Ovary (tissue), 3 donors: ENCODE results near the gene ERICH4.

Experiments used
- POLR2A ChIP-seq: fragments of 450-650 bp; IDR thresholded peaks from one replicate; pipeline ENCODE4 v1.6.1; 2017; ENCODE audit warnings: antibody characterized with exemption, mild to moderate bottlenecking, moderate library complexity
- TF ChIP-seq, protein P1 (sequence below), 3 donors: fragments of 450-650 bp in 2 of 3; fragments of 200-600 bp in 1 of 3; IDR thresholded peaks; one replicate each; pipeline versions ENCODE4 v1.5.1 to v1.8.0; 2016 to 2022; ENCODE audit warnings: antibody characterized with exemption in 3 of 3, mild to moderate bottlenecking in 1 of 3
- donor health status: DM: no; HTN: no; CAD: no.

DNA sequence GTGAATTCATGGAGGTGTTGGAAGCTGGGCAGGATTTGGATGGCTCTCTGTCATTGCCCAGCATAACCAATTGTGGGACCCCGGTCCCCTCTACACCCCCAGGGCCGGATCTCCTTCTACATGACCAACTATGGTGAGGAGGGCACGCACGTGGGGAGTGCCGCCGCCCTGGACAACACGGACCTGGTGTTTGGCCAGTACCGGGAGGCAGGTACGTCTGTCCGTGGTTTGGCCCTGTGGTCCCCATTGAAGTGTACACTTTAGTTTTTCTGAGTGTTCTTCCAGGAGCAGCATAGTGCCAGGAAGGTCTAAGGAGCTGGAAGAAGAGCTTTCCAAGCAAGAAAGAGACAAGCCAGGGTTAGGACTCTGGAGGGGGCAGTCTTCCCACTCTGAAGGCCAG lies 29.0 kb upstream of the ERICH4 start:
- TF ChIP-seq, protein P1, sequence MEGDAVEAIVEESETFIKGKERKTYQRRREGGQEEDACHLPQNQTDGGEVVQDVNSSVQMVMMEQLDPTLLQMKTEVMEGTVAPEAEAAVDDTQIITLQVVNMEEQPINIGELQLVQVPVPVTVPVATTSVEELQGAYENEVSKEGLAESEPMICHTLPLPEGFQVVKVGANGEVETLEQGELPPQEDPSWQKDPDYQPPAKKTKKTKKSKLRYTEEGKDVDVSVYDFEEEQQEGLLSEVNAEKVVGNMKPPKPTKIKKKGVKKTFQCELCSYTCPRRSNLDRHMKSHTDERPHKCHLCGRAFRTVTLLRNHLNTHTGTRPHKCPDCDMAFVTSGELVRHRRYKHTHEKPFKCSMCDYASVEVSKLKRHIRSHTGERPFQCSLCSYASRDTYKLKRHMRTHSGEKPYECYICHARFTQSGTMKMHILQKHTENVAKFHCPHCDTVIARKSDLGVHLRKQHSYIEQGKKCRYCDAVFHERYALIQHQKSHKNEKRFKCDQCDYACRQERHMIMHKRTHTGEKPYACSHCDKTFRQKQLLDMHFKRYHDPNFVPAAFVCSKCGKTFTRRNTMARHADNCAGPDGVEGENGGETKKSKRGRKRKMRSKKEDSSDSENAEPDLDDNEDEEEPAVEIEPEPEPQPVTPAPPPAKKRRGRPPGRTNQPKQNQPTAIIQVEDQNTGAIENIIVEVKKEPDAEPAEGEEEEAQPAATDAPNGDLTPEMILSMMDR (IDR thresholded peaks at IDR 0.05) = no peak
- no peak for TF ChIP-seq POLR2A
